Melanocyte of skin (primary cell): ENCODE measurements around the gene EPHB6. TPM values are rescaled to one million over a fixed set of nuclear protein-coding genes. Genes with fewer than 3 reads are reported as not detected.

Experiments used
- total RNA-seq, 2 donors: library from RNA; depleted of rRNA; stranded (reverse); fragments of >200 nt; gene quantifications; 2 replicates each; pipeline ENCODE4 v1.2.3, GENCODE V29; 2012

Gene EPHB6
- under 1 TPM; under 0.01 to 0.34 TPM for total RNA-seq

GRCh38 chr7:142854372-142855113 lies at the start of gene EPHB6:
TSS of gene EPHB6 (plus strand) at chr7:142855076. CDS start at chr7:142863228, 8,152 bp downstream.

GRCh38 chr7:142885311-142886230 lies 30.7 kb downstream of the EPHB6 start, which contains the start of gene TRPV6:
TSS of gene TRPV6 (minus strand) at chr7:142885745.

Other genes with a start within 250 kb of the EPHB6 start
- gene PRSS1, start 105.6 kb upstream of the EPHB6 start, total RNA-seq = not detected
- not detected for gene PRSS2, start 84.1 kb upstream of the EPHB6 start, total RNA-seq
- not detected for gene TRPV6, start 30.7 kb downstream of the EPHB6 start, total RNA-seq
- not detected for gene TRPV5, start 78.7 kb downstream of the EPHB6 start, total RNA-seq
- gene LLCFC1, start 84.4 kb downstream of the EPHB6 start, total RNA-seq = not detected
- gene KEL, start 107.3 kb downstream of the EPHB6 start, total RNA-seq = under 1 TPM in 1 of 2 donors, not detected in 1; 0.34 TPM
- gene OR9A2, start 172.1 kb downstream of the EPHB6 start, total RNA-seq = under 1 TPM in 1 of 2 donors, not detected in 1; 0.34 TPM
- gene OR6V1, start 197.3 kb downstream of the EPHB6 start, total RNA-seq = not detected